Neural cell (in vitro differentiated cells): ENCODE data around the gene OPRD1. TPM values are rescaled to one million over a fixed set of nuclear protein-coding genes. Genes with fewer than 3 reads are reported as not detected.
"Not testable (repeated sequence)": the region's sequence is repeated elsewhere in the genome, so short reads cannot be mapped to it uniquely, and the experiment has no call there.

Experiments used
- H2AFZ ChIP-seq: fragments of 200-600, 300-800 bp; sonication (generic), shearing (Covaris generic); 2 replicates; pipeline ENCODE4 v1.6.0; 2014; ENCODE audit warnings: low read depth, mild to moderate bottlenecking, antibody characterized with exemption, low read length, moderate library complexity
- H3F3A ChIP-seq: fragments of 200-600 bp; shearing (Covaris generic); 2 replicates; pipeline ENCODE4 v1.6.1; 2016; ENCODE audit warnings: mild to moderate bottlenecking, moderate library complexity, mixed read lengths, antibody characterized with exemption, low read length; ENCODE audit not compliant: insufficient read depth, poor library complexity, severe bottlenecking
- H3K27ac ChIP-seq: fragments of 200-600, 300-800 bp; sonication (generic), shearing (Covaris generic); 2 replicates; pipeline ENCODE4 v1.5.1; 2014; ENCODE audit warnings: mild to moderate bottlenecking, low read length, moderate library complexity
- H3K27me3 ChIP-seq: fragments of 300-800, 200-600 bp; sonication (generic), shearing (Covaris generic); 2 replicates; pipeline ENCODE4 v1.6.0; 2014; ENCODE audit warnings: mild to moderate bottlenecking, low read depth, low read length, moderate library complexity; ENCODE audit not compliant: insufficient read depth
- H3K36me3 ChIP-seq: fragments of 300-800, 200-600 bp; sonication (generic), shearing (Covaris generic); 2 replicates; pipeline ENCODE4 v1.5.1; 2014; ENCODE audit warnings: mild to moderate bottlenecking, antibody characterized with exemption, low read length, moderate library complexity; ENCODE audit not compliant: insufficient read depth
- H3K4me2 ChIP-seq: fragments of 300-800, 200-600 bp; sonication (generic), shearing (Covaris generic); 2 replicates; pipeline ENCODE4 v1.6.0; 2014; ENCODE audit warnings: mild to moderate bottlenecking, low read length
- H3K4me3 ChIP-seq: fragments of 300-800, 200-600 bp; sonication (generic), shearing (Covaris generic); 2 replicates; pipeline ENCODE4 v1.5.1; 2014; ENCODE audit warnings: mild to moderate bottlenecking, low read length, moderate library complexity
- H3K79me2 ChIP-seq: fragments of 200-600 bp; shearing (Covaris generic); replicated peaks from 2 replicates; pipeline ENCODE4 v1.6.0; 2014; ENCODE audit warnings: mild to moderate bottlenecking, low read length, moderate library complexity; ENCODE audit not compliant: insufficient read depth
- H3K9ac ChIP-seq: fragments of 300-800, 200-600 bp; sonication (generic), shearing (Covaris generic); 2 replicates; pipeline ENCODE4 v1.6.1; 2016; ENCODE audit warnings: mild to moderate bottlenecking, low read length, mixed read lengths
- H3K9me2 ChIP-seq: fragments of 200-600 bp; shearing (Covaris generic); 2 replicates; pipeline ENCODE4 v1.6.1; 2016; ENCODE audit warnings: mild to moderate bottlenecking, low read length, mixed read lengths; ENCODE audit not compliant: insufficient read depth
- H3K9me3 ChIP-seq: fragments of 200-600, 300-800 bp; sonication (generic), shearing (Covaris generic); 2 replicates; pipeline ENCODE4 v1.6.1; 2016; ENCODE audit warnings: mild to moderate bottlenecking, mixed run types, low read length, moderate library complexity, mixed read lengths
- H4K20me1 ChIP-seq: fragments of 200-600 bp; shearing (Covaris generic); 2 replicates; pipeline ENCODE4 v1.6.1; 2016; ENCODE audit warnings: mild to moderate bottlenecking, mixed run types; ENCODE audit not compliant: insufficient read depth
- CTCF ChIP-seq: fragments of 450-650 bp; IDR thresholded peaks from 2 replicates; pipeline ENCODE4 v1.5.1; 2014; ENCODE audit warnings: antibody characterized with exemption, mild to moderate bottlenecking, moderate library complexity; ENCODE audit not compliant: poor library complexity, severe bottlenecking
- EP300 ChIP-seq: fragments of 450-650 bp; conservative IDR thresholded peaks from 2 replicates; pipeline ENCODE4 v1.6.1; 2014; ENCODE audit warnings: antibody characterized with exemption, mild to moderate bottlenecking, moderate library complexity; ENCODE audit not compliant: poor library complexity, severe bottlenecking
- EZH2 ChIP-seq: fragments of 200-600, 300-800 bp; shearing (Covaris generic), sonication (generic); IDR thresholded peaks from 2 replicates; pipeline ENCODE4 v1.6.1; 2014; ENCODE audit warnings: antibody characterized with exemption, low read length, borderline replicate concordance, mild to moderate bottlenecking; ENCODE audit not compliant: insufficient read depth, poor library complexity, severe bottlenecking
- MXI1 ChIP-seq: fragments of 450-650 bp; conservative IDR thresholded peaks from 2 replicates; pipeline ENCODE4 v1.6.1; 2014; ENCODE audit warnings: antibody characterized with exemption, mild to moderate bottlenecking; ENCODE audit not compliant: poor library complexity, severe bottlenecking
- POLR2AphosphoS5 ChIP-seq: IDR thresholded peaks from 2 replicates; pipeline ENCODE4 v1.6.1; 2012
- RAD21 ChIP-seq: fragments of 450-650 bp; conservative IDR thresholded peaks from 2 replicates; pipeline ENCODE4 v1.6.1; 2014; ENCODE audit warnings: antibody characterized with exemption, mild to moderate bottlenecking, moderate library complexity
- REST ChIP-seq: IDR thresholded peaks from 2 replicates; pipeline ENCODE4 v1.6.1; 2012; ENCODE audit warnings: borderline replicate concordance
- SMC3 ChIP-seq: fragments of 450-650 bp; conservative IDR thresholded peaks from 2 replicates; pipeline ENCODE4 v1.6.1; 2014; ENCODE audit warnings: antibody characterized with exemption, mild to moderate bottlenecking, moderate library complexity; ENCODE audit not compliant: poor library complexity
- TAF1 ChIP-seq: IDR thresholded peaks from 2 replicates; pipeline ENCODE4 v1.6.1; 2012; ENCODE audit warnings: low read depth
- polyA plus RNA-seq: library from polyadenylated mRNA; depleted of rRNA; stranded (reverse); fragments of >200 nt; gene quantifications from 2 replicates; pipeline ENCODE4 v1.2.3, GENCODE V29; 2014

Gene OPRD1
- polyA plus RNA-seq, 1 donor from 2014 or later = 0.09 TPM

GRCh38 chr1:28869952-28870351 lies 58.0 kb downstream of the OPRD1 start:
- H3K9ac ChIP-seq = no peak overlapping the region
- no peaks in the 10 kb centered on the region for H3K36me3 ChIP-seq
- no peak for TF ChIP-seq POLR2AphosphoS5
- TF ChIP-seq MXI1 = no peak
- no peak for TF ChIP-seq TAF1
- no peak for TF ChIP-seq EZH2
- TF ChIP-seq SMC3 = no peak
- TF ChIP-seq EP300 = no peak
- TF ChIP-seq REST = no peak
- TF ChIP-seq RAD21 = no peak
- TF ChIP-seq CTCF = no peak
- no peaks in the 10 kb centered on the region for H3F3A ChIP-seq
- no peaks in the 10 kb centered on the region for H3K9me2 ChIP-seq
- no peaks in the 10 kb centered on the region for H3K27me3 ChIP-seq
- H3K27ac ChIP-seq = no peak overlapping the region
- no peak overlapping the region for H3K4me2 ChIP-seq
- no peaks in the 10 kb centered on the region for H4K20me1 ChIP-seq
- H2AFZ ChIP-seq = no peak overlapping the region
- no peaks in the 10 kb centered on the region for H3K9me3 ChIP-seq
- H3K4me3 ChIP-seq = no peak overlapping the region
- no peaks in the 10 kb centered on the region for H3K79me2 ChIP-seq

- TF ChIP-seq EP300 = no peak
- TF ChIP-seq CTCF = no peak
- no peak for TF ChIP-seq MXI1
- no peak for TF ChIP-seq TAF1
- TF ChIP-seq RAD21 = no peak
- Histone ChIP-seq H3K27ac (no peak overlapping the region), H3K4me3 (no peak overlapping the region), H3K9me3 (no peaks in the 10 kb centered on the region), H4K20me1 (no peaks in the 10 kb centered on the region), H3K36me3 (no peaks in the 10 kb centered on the region), H3K27me3 (no peaks in the 10 kb centered on the region), H3K79me2 (no peaks in the 10 kb centered on the region), H3K9me2 (no peaks in the 10 kb centered on the region), H3K4me2 (no peak overlapping the region), H3K9ac (no peak overlapping the region), H2AFZ (no peak overlapping the region), H3F3A (no peaks in the 10 kb centered on the region)
These were observed 59.8 kb downstream of the OPRD1 start for GRCh38 chr1:28871631-28872401.

GRCh38 chr1:28875134-28875533 lies 63.2 kb downstream of the OPRD1 start:
- not testable (repeated sequence) for H3K9me2 ChIP-seq, H3K27ac ChIP-seq, H3K27me3 ChIP-seq, H3K9ac ChIP-seq, H3K36me3 ChIP-seq, H3K4me2 ChIP-seq, H4K20me1 ChIP-seq, H3K9me3 ChIP-seq, H3F3A ChIP-seq, H3K79me2 ChIP-seq, H3K4me3 ChIP-seq, H2AFZ ChIP-seq
